ENCODE data around the gene ANG.
A peak's percentile ranks its signal among the peaks of the same experiment; 100 is the strongest.

ANG gene

DNA sequence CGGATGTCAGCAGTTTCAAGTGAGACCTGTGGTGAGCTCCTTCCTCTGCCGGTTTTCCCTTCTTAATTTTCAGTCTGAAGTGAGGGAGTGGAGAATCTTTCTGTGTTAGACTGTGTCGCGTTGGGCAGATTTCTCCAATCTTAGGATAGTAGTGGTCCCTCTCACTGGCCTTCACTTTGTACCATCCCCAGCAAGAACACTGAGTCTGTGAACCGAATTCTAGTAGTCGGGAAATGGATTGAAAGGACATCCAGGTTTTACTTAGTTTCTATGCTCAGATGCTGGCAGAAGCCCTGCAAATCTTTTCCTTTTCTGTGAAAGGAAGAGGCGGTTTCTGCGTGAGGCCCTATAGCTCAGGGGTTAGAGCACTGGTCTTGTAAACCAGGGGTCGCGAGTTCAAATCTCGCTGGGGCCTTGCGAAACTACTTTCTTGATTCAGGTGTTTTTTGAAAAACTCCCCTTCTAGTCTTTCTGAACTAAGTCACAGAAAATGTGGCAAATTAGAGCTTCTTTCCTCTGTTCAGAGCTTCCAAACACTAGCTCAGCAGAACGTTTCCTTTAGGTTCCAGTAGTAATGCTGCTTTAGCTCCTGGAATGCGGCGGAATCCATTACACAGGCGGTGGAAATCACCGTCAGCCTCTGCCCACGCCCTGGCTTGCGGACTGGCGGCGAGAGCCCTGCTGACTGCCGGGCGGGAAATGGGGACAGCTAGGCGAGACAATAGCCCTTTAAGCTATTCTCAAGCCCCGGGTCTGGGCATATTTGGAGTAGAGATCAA lies 7.0 kb upstream of the ANG start (continued):
- TF ChIP-seq, protein P1, sequence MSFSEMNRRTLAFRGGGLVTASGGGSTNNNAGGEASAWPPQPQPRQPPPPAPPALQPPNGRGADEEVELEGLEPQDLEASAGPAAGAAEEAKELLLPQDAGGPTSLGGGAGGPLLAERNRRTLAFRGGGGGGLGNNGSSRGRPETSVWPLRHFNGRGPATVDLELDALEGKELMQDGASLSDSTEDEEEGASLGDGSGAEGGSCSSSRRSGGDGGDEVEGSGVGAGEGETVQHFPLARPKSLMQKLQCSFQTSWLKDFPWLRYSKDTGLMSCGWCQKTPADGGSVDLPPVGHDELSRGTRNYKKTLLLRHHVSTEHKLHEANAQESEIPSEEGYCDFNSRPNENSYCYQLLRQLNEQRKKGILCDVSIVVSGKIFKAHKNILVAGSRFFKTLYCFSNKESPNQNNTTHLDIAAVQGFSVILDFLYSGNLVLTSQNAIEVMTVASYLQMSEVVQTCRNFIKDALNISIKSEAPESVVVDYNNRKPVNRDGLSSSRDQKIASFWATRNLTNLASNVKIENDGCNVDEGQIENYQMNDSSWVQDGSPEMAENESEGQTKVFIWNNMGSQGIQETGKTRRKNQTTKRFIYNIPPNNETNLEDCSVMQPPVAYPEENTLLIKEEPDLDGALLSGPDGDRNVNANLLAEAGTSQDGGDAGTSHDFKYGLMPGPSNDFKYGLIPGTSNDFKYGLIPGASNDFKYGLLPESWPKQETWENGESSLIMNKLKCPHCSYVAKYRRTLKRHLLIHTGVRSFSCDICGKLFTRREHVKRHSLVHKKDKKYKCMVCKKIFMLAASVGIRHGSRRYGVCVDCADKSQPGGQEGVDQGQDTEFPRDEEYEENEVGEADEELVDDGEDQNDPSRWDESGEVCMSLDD (tag by site-specific recombination; IDR thresholded peaks at IDR 0.05), result no peak
- TF ChIP-seq, protein P2, sequence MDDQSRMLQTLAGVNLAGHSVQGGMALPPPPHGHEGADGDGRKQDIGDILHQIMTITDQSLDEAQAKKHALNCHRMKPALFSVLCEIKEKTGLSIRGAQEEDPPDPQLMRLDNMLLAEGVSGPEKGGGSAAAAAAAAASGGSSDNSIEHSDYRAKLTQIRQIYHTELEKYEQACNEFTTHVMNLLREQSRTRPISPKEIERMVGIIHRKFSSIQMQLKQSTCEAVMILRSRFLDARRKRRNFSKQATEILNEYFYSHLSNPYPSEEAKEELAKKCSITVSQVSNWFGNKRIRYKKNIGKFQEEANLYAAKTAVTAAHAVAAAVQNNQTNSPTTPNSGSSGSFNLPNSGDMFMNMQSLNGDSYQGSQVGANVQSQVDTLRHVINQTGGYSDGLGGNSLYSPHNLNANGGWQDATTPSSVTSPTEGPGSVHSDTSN (CRISPR knock-in tag; IDR thresholded peaks at IDR 0.05), result no peak
- TF ChIP-seq, protein P3, sequence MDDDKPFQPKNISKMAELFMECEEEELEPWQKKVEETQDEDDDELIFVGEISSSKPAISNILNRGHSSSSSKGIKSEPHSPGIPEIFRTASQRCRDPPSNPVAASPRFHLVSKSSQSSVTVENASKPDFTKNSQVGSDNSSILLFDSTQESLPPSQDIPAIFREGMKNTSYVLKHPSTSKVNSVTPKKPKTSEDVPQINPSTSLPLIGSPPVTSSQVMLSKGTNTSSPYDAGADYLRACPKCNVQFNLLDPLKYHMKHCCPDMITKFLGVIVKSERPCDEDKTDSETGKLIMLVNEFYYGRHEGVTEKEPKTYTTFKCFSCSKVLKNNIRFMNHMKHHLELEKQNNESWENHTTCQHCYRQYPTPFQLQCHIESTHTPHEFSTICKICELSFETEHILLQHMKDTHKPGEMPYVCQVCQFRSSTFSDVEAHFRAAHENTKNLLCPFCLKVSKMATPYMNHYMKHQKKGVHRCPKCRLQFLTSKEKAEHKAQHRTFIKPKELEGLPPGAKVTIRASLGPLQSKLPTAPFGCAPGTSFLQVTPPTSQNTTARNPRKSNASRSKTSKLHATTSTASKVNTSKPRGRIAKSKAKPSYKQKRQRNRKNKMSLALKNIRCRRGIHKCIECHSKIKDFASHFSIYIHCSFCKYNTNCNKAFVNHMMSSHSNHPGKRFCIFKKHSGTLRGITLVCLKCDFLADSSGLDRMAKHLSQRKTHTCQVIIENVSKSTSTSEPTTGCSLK (tag by site-specific recombination; IDR thresholded peaks at IDR 0.05), result no peak
- TF ChIP-seq, protein P4, sequence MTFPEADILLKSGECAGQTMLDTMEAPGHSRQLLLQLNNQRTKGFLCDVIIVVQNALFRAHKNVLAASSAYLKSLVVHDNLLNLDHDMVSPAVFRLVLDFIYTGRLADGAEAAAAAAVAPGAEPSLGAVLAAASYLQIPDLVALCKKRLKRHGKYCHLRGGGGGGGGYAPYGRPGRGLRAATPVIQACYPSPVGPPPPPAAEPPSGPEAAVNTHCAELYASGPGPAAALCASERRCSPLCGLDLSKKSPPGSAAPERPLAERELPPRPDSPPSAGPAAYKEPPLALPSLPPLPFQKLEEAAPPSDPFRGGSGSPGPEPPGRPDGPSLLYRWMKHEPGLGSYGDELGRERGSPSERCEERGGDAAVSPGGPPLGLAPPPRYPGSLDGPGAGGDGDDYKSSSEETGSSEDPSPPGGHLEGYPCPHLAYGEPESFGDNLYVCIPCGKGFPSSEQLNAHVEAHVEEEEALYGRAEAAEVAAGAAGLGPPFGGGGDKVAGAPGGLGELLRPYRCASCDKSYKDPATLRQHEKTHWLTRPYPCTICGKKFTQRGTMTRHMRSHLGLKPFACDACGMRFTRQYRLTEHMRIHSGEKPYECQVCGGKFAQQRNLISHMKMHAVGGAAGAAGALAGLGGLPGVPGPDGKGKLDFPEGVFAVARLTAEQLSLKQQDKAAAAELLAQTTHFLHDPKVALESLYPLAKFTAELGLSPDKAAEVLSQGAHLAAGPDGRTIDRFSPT (tag by site-specific recombination; IDR thresholded peaks at IDR 0.05), result no peak
- TF ChIP-seq, protein P5, sequence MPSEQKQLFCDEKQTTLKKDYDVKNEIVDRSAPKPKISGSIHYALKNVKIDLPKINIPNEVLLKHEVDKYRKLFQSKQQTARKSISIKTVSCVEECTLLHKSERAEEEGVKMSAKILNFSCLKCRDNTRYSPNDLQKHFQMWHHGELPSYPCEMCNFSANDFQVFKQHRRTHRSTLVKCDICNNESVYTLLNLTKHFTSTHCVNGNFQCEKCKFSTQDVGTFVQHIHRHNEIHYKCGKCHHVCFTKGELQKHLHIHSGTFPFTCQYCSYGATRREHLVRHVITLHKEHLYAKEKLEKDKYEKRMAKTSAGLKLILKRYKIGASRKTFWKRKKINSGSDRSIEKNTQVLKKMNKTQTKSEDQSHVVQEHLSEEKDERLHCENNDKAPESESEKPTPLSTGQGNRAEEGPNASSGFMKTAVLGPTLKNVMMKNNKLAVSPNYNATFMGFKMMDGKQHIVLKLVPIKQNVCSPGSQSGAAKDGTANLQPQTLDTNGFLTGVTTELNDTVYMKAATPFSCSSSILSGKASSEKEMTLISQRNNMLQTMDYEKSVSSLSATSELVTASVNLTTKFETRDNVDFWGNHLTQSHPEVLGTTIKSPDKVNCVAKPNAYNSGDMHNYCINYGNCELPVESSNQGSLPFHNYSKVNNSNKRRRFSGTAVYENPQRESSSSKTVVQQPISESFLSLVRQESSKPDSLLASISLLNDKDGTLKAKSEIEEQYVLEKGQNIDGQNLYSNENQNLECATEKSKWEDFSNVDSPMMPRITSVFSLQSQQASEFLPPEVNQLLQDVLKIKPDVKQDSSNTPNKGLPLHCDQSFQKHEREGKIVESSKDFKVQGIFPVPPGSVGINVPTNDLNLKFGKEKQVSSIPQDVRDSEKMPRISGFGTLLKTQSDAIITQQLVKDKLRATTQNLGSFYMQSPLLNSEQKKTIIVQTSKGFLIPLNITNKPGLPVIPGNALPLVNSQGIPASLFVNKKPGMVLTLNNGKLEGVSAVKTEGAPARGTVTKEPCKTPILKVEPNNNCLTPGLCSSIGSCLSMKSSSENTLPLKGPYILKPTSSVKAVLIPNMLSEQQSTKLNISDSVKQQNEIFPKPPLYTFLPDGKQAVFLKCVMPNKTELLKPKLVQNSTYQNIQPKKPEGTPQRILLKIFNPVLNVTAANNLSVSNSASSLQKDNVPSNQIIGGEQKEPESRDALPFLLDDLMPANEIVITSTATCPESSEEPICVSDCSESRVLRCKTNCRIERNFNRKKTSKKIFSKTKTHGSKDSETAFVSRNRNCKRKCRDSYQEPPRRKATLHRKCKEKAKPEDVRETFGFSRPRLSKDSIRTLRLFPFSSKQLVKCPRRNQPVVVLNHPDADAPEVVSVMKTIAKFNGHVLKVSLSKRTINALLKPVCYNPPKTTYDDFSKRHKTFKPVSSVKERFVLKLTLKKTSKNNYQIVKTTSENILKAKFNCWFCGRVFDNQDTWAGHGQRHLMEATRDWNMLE (tag by site-specific recombination; conservative IDR thresholded peaks at IDR 0.05; ENCODE audit: low read depth), result no peak
- TF ChIP-seq ZNF747 (tag by site-specific recombination; IDR thresholded peaks at IDR 0.05), result no peak
- TF ChIP-seq SCRT1 (tag by site-specific recombination; IDR thresholded peaks at IDR 0.05; ENCODE audit: borderline replicate concordance), result no peak
- no peak for TF ChIP-seq ZNF48 (tag by site-specific recombination; IDR thresholded peaks at IDR 0.05)
- TF ChIP-seq ZNF549 (tag by site-specific recombination; IDR thresholded peaks at IDR 0.05), result no peak
- TF ChIP-seq KLF8 (tag by site-specific recombination; IDR thresholded peaks at IDR 0.05), result peak; percentile 65
- no peak for TF ChIP-seq ZNF670 (tag by site-specific recombination; IDR thresholded peaks at IDR 0.05; ENCODE audit: low read depth)
- no peak for TF ChIP-seq ZNF837 (tag by site-specific recombination; IDR thresholded peaks at IDR 0.05)
- TF ChIP-seq ZNF23 (tag by site-specific recombination; IDR thresholded peaks at IDR 0.05; ENCODE audit: borderline replicate concordance), result no peak
- no peak for TF ChIP-seq ZNF16 (tag by site-specific recombination; IDR thresholded peaks at IDR 0.05; ENCODE audit: low read depth)
- no peak for TF ChIP-seq ZNF239 (tag by site-specific recombination; IDR thresholded peaks at IDR 0.05)
- TF ChIP-seq ZNF561 (tag by site-specific recombination; IDR thresholded peaks at IDR 0.05; ENCODE audit: borderline replicate concordance), result peak; percentile 86
- peak; percentile 36; the same call in 1 of the 2 replicates for TF ChIP-seq ZBTB8A (tag by site-specific recombination; IDR thresholded peaks at IDR 0.05)
- TF ChIP-seq ZNF214 (tag by site-specific recombination; IDR thresholded peaks at IDR 0.05; ENCODE audit: borderline replicate concordance), result no peak
- TF ChIP-seq ZBTB20 (tag by site-specific recombination; IDR thresholded peaks at IDR 0.05), result no peak
- no peak for TF ChIP-seq BCL11A (tag by site-specific recombination; IDR thresholded peaks at IDR 0.05; ENCODE audit: low read depth)
- TF ChIP-seq ZNF596 (tag by site-specific recombination; IDR thresholded peaks at IDR 0.05), result no peak
- 0 out of 2 replicates have a peak, but pooled peaks have one; percentile 32 for TF ChIP-seq ZNF600 (tag by site-specific recombination; IDR thresholded peaks at IDR 0.05)
- no peak for TF ChIP-seq ZNF785 (tag by site-specific recombination; IDR thresholded peaks at IDR 0.05)
- no peak for TF ChIP-seq ZNF354C (tag by site-specific recombination; IDR thresholded peaks at IDR 0.05; ENCODE audit: borderline replicate concordance, low read depth)
- no peak for TF ChIP-seq ZSCAN16 (tag by site-specific recombination; IDR thresholded peaks at IDR 0.05)
- TF ChIP-seq ZNF416 (tag by site-specific recombination; IDR thresholded peaks at IDR 0.05), result no peak
